GM12878 (cell line): ENCODE results near the gene FRMD5. TPM values are rescaled to one million over a fixed set of nuclear protein-coding genes. Genes with fewer than 3 reads are reported as not detected.

Source experiments
- CEBPB ChIP-seq, 2 experiments: fragments of 150-350 bp in 1 of 2; IDR thresholded peaks; 2 replicates each; pipeline ENCODE4 v1.6.1; 2012 to 2014; ENCODE audit warnings: low read depth in 2 of 2, low read length in 2 of 2, borderline replicate concordance in 1 of 2, inconsistent platforms in 1 of 2
- CHD1 ChIP-seq: IDR thresholded peaks from 2 replicates; pipeline ENCODE4 v1.6.1; 2012; ENCODE audit warnings: low read depth, low read length, improper control_type of control experiment
- CREB1 ChIP-seq: IDR thresholded peaks from 2 replicates; pipeline ENCODE4 v1.6.1; 2012; ENCODE audit warnings: low read depth, mild to moderate bottlenecking, inconsistent platforms
- CREM ChIP-seq: IDR thresholded peaks from 2 replicates; pipeline ENCODE4 v1.6.1; 2014; ENCODE audit warnings: antibody characterized with exemption, low read depth
- EED ChIP-seq: sonication (generic); IDR thresholded peaks from 2 replicates; pipeline ENCODE4 v1.6.1; 2016; ENCODE audit warnings: antibody characterized with exemption, low read depth
- HDGF ChIP-seq: fragments of 450-650 bp; IDR thresholded peaks from 2 replicates; pipeline ENCODE4 v1.6.1; 2016; ENCODE audit warnings: antibody characterized with exemption
- IKZF1 ChIP-seq: fragments of 450-650 bp; conservative IDR thresholded peaks from 2 replicates; pipeline ENCODE4 v1.6.1; 2017; ENCODE audit warnings: antibody characterized with exemption, mild to moderate bottlenecking
- MYC ChIP-seq: IDR thresholded peaks from 2 replicates; pipeline ENCODE4 v1.6.1; 2011; ENCODE audit warnings: mild to moderate bottlenecking, low read length, moderate library complexity, inconsistent platforms; ENCODE audit not compliant: insufficient read depth, insufficient replicate concordance, insufficient read length, severe bottlenecking
- NFYB ChIP-seq: IDR thresholded peaks from 2 replicates; pipeline ENCODE4 v1.6.1; 2011; ENCODE audit warnings: low read depth, mild to moderate bottlenecking, low read length, improper control_type of control experiment, moderate library complexity; ENCODE audit not compliant: insufficient read depth
- SMAD1 ChIP-seq: fragments of 450-650 bp; IDR thresholded peaks from 2 replicates; pipeline ENCODE4 v1.6.1; 2018; ENCODE audit warnings: mild to moderate bottlenecking, low read depth; ENCODE audit not compliant: partially characterized antibody
- SMAD5 ChIP-seq: IDR thresholded peaks from 2 replicates; pipeline ENCODE4 v1.6.1; 2016; ENCODE audit warnings: antibody characterized with exemption, low read depth
- SRF ChIP-seq, 2 experiments: IDR thresholded peaks; 2 replicates each; pipeline ENCODE4 v1.6.1; 2011; ENCODE audit warnings: low read depth in 2 of 2, low read length in 2 of 2, mild to moderate bottlenecking in 1 of 2, moderate library complexity in 1 of 2
- SUZ12 ChIP-seq: fragments of 200-600 bp; sonication (generic); IDR thresholded peaks from one replicate; pipeline ENCODE4 v1.6.1; 2018; ENCODE audit warnings: antibody characterized with exemption, mild to moderate bottlenecking; ENCODE audit not compliant: unreplicated experiment
- TAF1 ChIP-seq: IDR thresholded peaks from 2 replicates; pipeline ENCODE4 v1.6.1; 2011; ENCODE audit warnings: mild to moderate bottlenecking, low read depth, low read length, borderline replicate concordance
- TCF3 ChIP-seq: IDR thresholded peaks from 2 replicates; pipeline ENCODE4 v1.6.1; 2012; ENCODE audit warnings: low read depth, mild to moderate bottlenecking, low read length, borderline replicate concordance; ENCODE audit not compliant: insufficient read depth
- ZNF207 ChIP-seq: fragments of 450-650 bp; IDR thresholded peaks from 2 replicates; pipeline ENCODE4 v1.6.1; 2014; ENCODE audit warnings: antibody characterized with exemption, mild to moderate bottlenecking, borderline replicate concordance
- ZZZ3 ChIP-seq: IDR thresholded peaks from 2 replicates; pipeline ENCODE4 v1.6.1; 2011; ENCODE audit warnings: low read depth; ENCODE audit not compliant: control insufficient read depth, insufficient read length
- polyA plus RNA-seq, 11 experiments: library from polyadenylated mRNA; depleted of rRNA in 4 of 11; unstranded in 6 of 11; stranded (reverse) in 5 of 11; fragments of >200 nt; fragmentation: Nextera tagmentation in 4 of 11; fragmentation: Illumina TruSeq in 1 of 11; extraction: Ambion mirVana in 4 of 11; extraction: Trizol in 1 of 11; gene quantifications; 1 replicate in 1 of 11; 2 replicates in 10 of 11; pipeline versions ENCODE4 v1.2.1 to v1.2.3, GENCODE V29; 2011 to 2016; ENCODE audit warnings: inconsistent platforms in 2 of 11, missing spikeins in 2 of 11, low read depth in 1 of 11
- total RNA-seq, 4 experiments: library from RNA; depleted of rRNA in 3 of 4; stranded (reverse); fragments of >200 nt in 3 of 4; fragmentation: Illumina TruSeq in 1 of 4; extraction: Trizol in 1 of 4; gene quantifications; 2 replicates each; pipeline versions ENCODE4 v1.2.1 to v1.2.3, GENCODE V29; 2013 to 2021
- TF ChIP-seq, protein P1 (sequence below): fragments of 450-650 bp; IDR thresholded peaks from 2 replicates; pipeline ENCODE4 v1.6.1; 2018; ENCODE audit warnings: mild to moderate bottlenecking, low read depth, moderate library complexity; ENCODE audit not compliant: partially characterized antibody
- TF ChIP-seq, protein P2 (sequence below), 3 experiments: IDR thresholded peaks in 2 of 3; conservative IDR thresholded peaks in 1 of 3; 2 replicates each; pipeline ENCODE4 v1.5.1; 2011; ENCODE audit warnings: low read depth in 3 of 3, low read length in 3 of 3, mild to moderate bottlenecking in 3 of 3, control low read depth in 2 of 3, moderate library complexity in 2 of 3, inconsistent platforms in 1 of 3, mixed read lengths in 1 of 3; ENCODE audit not compliant: control insufficient read depth in 2 of 3, insufficient read depth in 1 of 3; ENCODE audit errors: extremely low read depth in 1 of 3
- TF ChIP-seq, protein P3 (sequence below): IDR thresholded peaks from 2 replicates; pipeline ENCODE4 v1.6.1; 2012; ENCODE audit warnings: low read depth, low read length, improper control_type of control experiment
- TF ChIP-seq, protein P4 (sequence below): fragments of 450-650 bp; IDR thresholded peaks from 2 replicates; pipeline ENCODE4 v1.6.1; 2016; ENCODE audit warnings: mild to moderate bottlenecking

The FRMD5 gene
- total and polyA plus RNA-seq, 10 of the 15 experiments (the other 5 are each of a cell fraction or from before 2014, with no cell fraction given), result 0.26 to 6.4 (median 0.68) TPM; not detected in 1

DNA sequence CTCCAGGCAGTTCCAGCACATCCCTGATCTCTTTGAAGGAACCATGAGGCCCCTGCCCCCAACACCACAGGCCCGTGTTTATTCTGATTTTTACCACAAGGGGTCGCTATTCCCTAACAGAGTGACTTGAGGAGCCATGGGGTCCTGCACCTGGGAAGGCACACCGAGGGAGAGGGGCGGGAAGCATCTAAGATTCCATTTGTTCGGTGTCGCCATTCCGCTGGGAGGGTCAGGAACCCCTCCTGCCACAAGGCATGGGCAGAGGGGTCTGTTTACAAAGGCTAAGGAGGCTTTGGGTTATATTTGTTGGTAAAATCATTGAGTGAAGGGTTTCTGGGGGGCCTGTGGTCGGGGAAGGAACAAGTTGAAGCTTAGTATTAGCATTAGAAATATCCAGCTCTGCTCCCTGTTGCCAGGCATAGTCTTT is 291.2 kb downstream of the FRMD5 start (continued):
- no peak for TF ChIP-seq CREB1
- no peak for TF ChIP-seq IKZF1
- no peak for TF ChIP-seq SMAD1
- no peak for TF ChIP-seq SMAD5
- TF ChIP-seq, protein P1, sequence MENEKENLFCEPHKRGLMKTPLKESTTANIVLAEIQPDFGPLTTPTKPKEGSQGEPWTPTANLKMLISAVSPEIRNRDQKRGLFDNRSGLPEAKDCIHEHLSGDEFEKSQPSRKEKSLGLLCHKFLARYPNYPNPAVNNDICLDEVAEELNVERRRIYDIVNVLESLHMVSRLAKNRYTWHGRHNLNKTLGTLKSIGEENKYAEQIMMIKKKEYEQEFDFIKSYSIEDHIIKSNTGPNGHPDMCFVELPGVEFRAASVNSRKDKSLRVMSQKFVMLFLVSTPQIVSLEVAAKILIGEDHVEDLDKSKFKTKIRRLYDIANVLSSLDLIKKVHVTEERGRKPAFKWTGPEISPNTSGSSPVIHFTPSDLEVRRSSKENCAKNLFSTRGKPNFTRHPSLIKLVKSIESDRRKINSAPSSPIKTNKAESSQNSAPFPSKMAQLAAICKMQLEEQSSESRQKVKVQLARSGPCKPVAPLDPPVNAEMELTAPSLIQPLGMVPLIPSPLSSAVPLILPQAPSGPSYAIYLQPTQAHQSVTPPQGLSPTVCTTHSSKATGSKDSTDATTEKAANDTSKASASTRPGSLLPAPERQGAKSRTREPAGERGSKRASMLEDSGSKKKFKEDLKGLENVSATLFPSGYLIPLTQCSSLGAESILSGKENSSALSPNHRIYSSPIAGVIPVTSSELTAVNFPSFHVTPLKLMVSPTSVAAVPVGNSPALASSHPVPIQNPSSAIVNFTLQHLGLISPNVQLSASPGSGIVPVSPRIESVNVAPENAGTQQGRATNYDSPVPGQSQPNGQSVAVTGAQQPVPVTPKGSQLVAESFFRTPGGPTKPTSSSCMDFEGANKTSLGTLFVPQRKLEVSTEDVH, result no peak
- TF ChIP-seq, protein P2, sequence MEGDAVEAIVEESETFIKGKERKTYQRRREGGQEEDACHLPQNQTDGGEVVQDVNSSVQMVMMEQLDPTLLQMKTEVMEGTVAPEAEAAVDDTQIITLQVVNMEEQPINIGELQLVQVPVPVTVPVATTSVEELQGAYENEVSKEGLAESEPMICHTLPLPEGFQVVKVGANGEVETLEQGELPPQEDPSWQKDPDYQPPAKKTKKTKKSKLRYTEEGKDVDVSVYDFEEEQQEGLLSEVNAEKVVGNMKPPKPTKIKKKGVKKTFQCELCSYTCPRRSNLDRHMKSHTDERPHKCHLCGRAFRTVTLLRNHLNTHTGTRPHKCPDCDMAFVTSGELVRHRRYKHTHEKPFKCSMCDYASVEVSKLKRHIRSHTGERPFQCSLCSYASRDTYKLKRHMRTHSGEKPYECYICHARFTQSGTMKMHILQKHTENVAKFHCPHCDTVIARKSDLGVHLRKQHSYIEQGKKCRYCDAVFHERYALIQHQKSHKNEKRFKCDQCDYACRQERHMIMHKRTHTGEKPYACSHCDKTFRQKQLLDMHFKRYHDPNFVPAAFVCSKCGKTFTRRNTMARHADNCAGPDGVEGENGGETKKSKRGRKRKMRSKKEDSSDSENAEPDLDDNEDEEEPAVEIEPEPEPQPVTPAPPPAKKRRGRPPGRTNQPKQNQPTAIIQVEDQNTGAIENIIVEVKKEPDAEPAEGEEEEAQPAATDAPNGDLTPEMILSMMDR (IDR thresholded peaks at IDR 0.05 in 2 of 3, conservative IDR thresholded peaks at IDR 0.05 in 1 of 3; ENCODE audit: control insufficient read depth in 2 of 3, extremely low read depth in 1 of 3, insufficient read depth in 1 of 3, low read depth in 3 of 3, low read length in 3 of 3), result peak; percentile 75 to 89 (median 82)
- TF ChIP-seq ZNF207, result no peak
- TF ChIP-seq EED, result 0 out of 2 replicates have a peak, but pooled peaks have one; percentile 33
- TF ChIP-seq SRF (IDR thresholded peaks at IDR 0.05; ENCODE audit: low read depth in 2 of 2, low read length in 2 of 2), result no peak
- TF ChIP-seq CEBPB (IDR thresholded peaks at IDR 0.05; ENCODE audit: borderline replicate concordance in 1 of 2, low read depth in 2 of 2, low read length in 2 of 2), result no peak
- TF ChIP-seq, protein P3, sequence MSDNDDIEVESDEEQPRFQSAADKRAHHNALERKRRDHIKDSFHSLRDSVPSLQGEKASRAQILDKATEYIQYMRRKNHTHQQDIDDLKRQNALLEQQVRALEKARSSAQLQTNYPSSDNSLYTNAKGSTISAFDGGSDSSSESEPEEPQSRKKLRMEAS, result no peak
- no peak for TF ChIP-seq CHD1
- no peak for TF ChIP-seq TCF3
- no peak for TF ChIP-seq TAF1
- TF ChIP-seq, protein P4, sequence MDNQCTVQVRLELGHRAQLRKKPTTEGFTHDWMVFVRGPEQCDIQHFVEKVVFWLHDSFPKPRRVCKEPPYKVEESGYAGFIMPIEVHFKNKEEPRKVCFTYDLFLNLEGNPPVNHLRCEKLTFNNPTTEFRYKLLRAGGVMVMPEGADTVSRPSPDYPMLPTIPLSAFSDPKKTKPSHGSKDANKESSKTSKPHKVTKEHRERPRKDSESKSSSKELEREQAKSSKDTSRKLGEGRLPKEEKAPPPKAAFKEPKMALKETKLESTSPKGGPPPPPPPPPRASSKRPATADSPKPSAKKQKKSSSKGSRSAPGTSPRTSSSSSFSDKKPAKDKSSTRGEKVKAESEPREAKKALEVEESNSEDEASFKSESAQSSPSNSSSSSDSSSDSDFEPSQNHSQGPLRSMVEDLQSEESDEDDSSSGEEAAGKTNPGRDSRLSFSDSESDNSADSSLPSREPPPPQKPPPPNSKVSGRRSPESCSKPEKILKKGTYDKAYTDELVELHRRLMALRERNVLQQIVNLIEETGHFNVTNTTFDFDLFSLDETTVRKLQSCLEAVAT, result no peak
- TF ChIP-seq CREM, result no peak
- no peak for TF ChIP-seq ZZZ3
- TF ChIP-seq SUZ12, result no peak
- TF ChIP-seq NFYB, result no peak
- TF ChIP-seq HDGF, result no peak
- TF ChIP-seq MYC, result no peak
